Activated CD4-positive, alpha-beta T cell treated with anti-CD3 and anti-CD28 coated beads for 1 hour (primary cell): ENCODE results near the gene TRIM10.
"Not testable (repeated sequence)": the region's sequence is repeated elsewhere in the genome, so short reads cannot be mapped to it uniquely, and the experiment has no call there.

Experiments used
- DNase-seq: peaks from one replicate; pipeline ENCODE4 v3.0.0-alpha.2; 2020

Gene TRIM10

GRCh38 chr6:30171677-30172471 is 10.9 kb upstream of the TRIM10 start:
- no peak for DNase-seq

GRCh38 chr6:30169658-30170614 is 8.9 kb upstream of the TRIM10 start:
- no peak for DNase-seq

GRCh38 chr6:30168741-30169140 is 7.7 kb upstream of the TRIM10 start:
- DNase-seq: no peak

- DNase-seq: no peak
These were observed 6.1 kb upstream of the TRIM10 start for GRCh38 chr6:30167101-30167500.

GRCh38 chr6:30165238-30165637 is 4.2 kb upstream of the TRIM10 start:
- DNase-seq: not testable (repeated sequence)

- DNase-seq: no peak
These were observed 3.7 kb upstream of the TRIM10 start for GRCh38 chr6:30164714-30165113.

- no peak for DNase-seq
These were observed 3.1 kb upstream of the TRIM10 start for GRCh38 chr6:30163918-30164654.

- DNase-seq: no peak
These were observed 2.3 kb upstream of the TRIM10 start, which contains the start of gene TRIM15 for GRCh38 chr6:30163090-30163917. TRIM15 (plus strand) TSS chr6:30163546; CDS start chr6:30163685, 139 bp downstream.

GRCh38 chr6:30162265-30163089 is 1.5 kb upstream of the TRIM10 start:
- DNase-seq: no peak

- DNase-seq: no peak
These were observed 815 bp downstream of the TRIM10 start for GRCh38 chr6:30160008-30160784.

- DNase-seq: no peak
These were observed 2.5 kb downstream of the TRIM10 start for GRCh38 chr6:30158475-30159040.

GRCh38 chr6:30157999-30158398 is 3.0 kb downstream of the TRIM10 start:
- no peak for DNase-seq

- no peak for DNase-seq
These were observed 3.4 kb downstream of the TRIM10 start for GRCh38 chr6:30157581-30157980.

GRCh38 chr6:30156774-30157173 is 4.2 kb downstream of the TRIM10 start:
- DNase-seq: no peak

GRCh38 chr6:30156262-30156599 is 4.8 kb downstream of the TRIM10 start:
- DNase-seq: no peak

- no peak for DNase-seq
These were observed 5.3 kb downstream of the TRIM10 start for GRCh38 chr6:30155520-30156261.

- no peak for DNase-seq
These were observed 6.1 kb downstream of the TRIM10 start for GRCh38 chr6:30154709-30155519.

GRCh38 chr6:30154061-30154460 is 7.0 kb downstream of the TRIM10 start:
- no peak for DNase-seq
